Common myeloid progenitor, CD34-positive (primary cell): Measurements from ENCODE around the gene PTPN14.

Source experiments
- CTCF ChIA-PET: fragments of 350-600 bp; sonication (Branson Sonifier 250); formaldehyde crosslinking; loops from one replicate; lab custom pipeline; 2021; ENCODE audit warnings: antibody characterized with exemption; lab: Charles Lee
- POLR2A ChIA-PET: fragments of 350-600 bp; sonication (Branson Sonifier 250); formaldehyde crosslinking; loops from one replicate; lab custom pipeline; 2021; ENCODE audit warnings: antibody characterized with exemption; lab: Charles Lee
- DNase-seq, 3 donors: peaks; one replicate each; pipeline versions ENCODE4 v3.0.0 to v3.0.0-alpha.2; 2013
- H3K27ac ChIP-seq, 2 experiments: 1 replicate in 1 of 2; 2 replicates in 1 of 2; pipeline ENCODE4 v1.7.0; 2013; ENCODE audit warnings: inconsistent platforms in 2 of 2, low read length in 2 of 2, mild to moderate bottlenecking in 2 of 2, low read depth in 1 of 2, moderate library complexity in 1 of 2; ENCODE audit not compliant: severe bottlenecking in 2 of 2, insufficient read depth in 1 of 2, poor library complexity in 1 of 2
- H3K27me3 ChIP-seq, 5 experiments: replicated peaks in 2 of 5; 1 replicate in 3 of 5; 2 replicates in 2 of 5; pipeline versions ENCODE4 v1.6.1 to v1.7.0; 2013; ENCODE audit warnings: low read length in 4 of 5, mild to moderate bottlenecking in 2 of 5, moderate library complexity in 2 of 5, inconsistent platforms in 1 of 5; ENCODE audit not compliant: insufficient read depth in 5 of 5, control insufficient read depth in 4 of 5
- H3K36me3 ChIP-seq, 4 experiments: 1 replicate in 2 of 4; 2 replicates in 2 of 4; pipeline versions ENCODE4 v1.6.1 to v1.7.0; 2013; ENCODE audit warnings: low read length in 3 of 4, control low read depth in 1 of 4, mild to moderate bottlenecking in 1 of 4; ENCODE audit not compliant: control insufficient read depth in 4 of 4, insufficient read depth in 4 of 4
- H3K4me1 ChIP-seq, 4 experiments: 1 replicate in 3 of 4; 2 replicates in 1 of 4; pipeline versions ENCODE4 v1.6.1 to v1.7.1; 2013; ENCODE audit warnings: low read length in 3 of 4, mild to moderate bottlenecking in 3 of 4, control low read depth in 1 of 4, inconsistent platforms in 1 of 4, moderate library complexity in 1 of 4; ENCODE audit not compliant: control insufficient read depth in 4 of 4, insufficient read depth in 4 of 4; ENCODE audit errors: control extremely low read depth in 1 of 4
- H3K4me3 ChIP-seq, 7 experiments: 1 replicate in 4 of 7; 2 replicates in 3 of 7; pipeline versions ENCODE4 v1.5.1 to v1.7.0; 2013; ENCODE audit warnings: mild to moderate bottlenecking in 7 of 7, low read length in 6 of 7, moderate library complexity in 6 of 7, inconsistent platforms in 2 of 7, low read depth in 2 of 7, control low read depth in 1 of 7; ENCODE audit not compliant: insufficient read depth in 4 of 7, control insufficient read depth in 1 of 7; ENCODE audit errors: extremely low read depth in 1 of 7
- H3K9me3 ChIP-seq, 5 experiments: 1 replicate in 4 of 5; 2 replicates in 1 of 5; pipeline versions ENCODE4 v1.6.1 to v1.7.1; 2013; ENCODE audit warnings: low read length in 4 of 5, mild to moderate bottlenecking in 2 of 5, inconsistent platforms in 1 of 5, low read depth in 1 of 5, moderate library complexity in 1 of 5; ENCODE audit not compliant: control insufficient read depth in 4 of 5, insufficient read depth in 2 of 5; ENCODE audit errors: control extremely low read depth in 1 of 5
- WGBS: methylation state at CpG from one replicate; pipeline ENCODE4 v1.1.5; 2013; ENCODE audit not compliant: insufficient coverage; 5-methylcytosine and 5-hydroxymethylcytosine counted together

PTPN14 gene

GRCh38 chr1:214476986-214477870, 74.2 kb downstream of the PTPN14 start:
- ChIA-PET CTCF (interaction anchor here (2.2 kb wide), 1 partner anchor 145 kb away, joined by 4 read pairs; no protein-coding TSS in a partner anchor), POLR2A (no interaction called here)
- Histone ChIP-seq H3K27me3 (peaks cover 0 to 20% (median 0%) of the 10 kb centered on the region in 5 experiments), H3K4me3 (no peak overlapping the region), H3K36me3 (no peaks in the 10 kb centered on the region), H3K9me3 (no peaks in the 10 kb centered on the region), H3K4me1 (no peaks in the 10 kb centered on the region), H3K27ac (no peak overlapping the region)
- no peak for DNase-seq
- WGBS = 97% methylated on average over 4 of the region's 7 CpGs

- 94% methylated on average over 7 of the region's 10 CpGs for WGBS
- Histone ChIP-seq H3K36me3 (no peaks in the 10 kb centered on the region), H3K27me3 (peaks cover 0 to 27% (median 0%) of the 10 kb centered on the region in 5 experiments), H3K9me3 (no peaks in the 10 kb centered on the region), H3K4me3 (no peak overlapping the region), H3K27ac (no peak overlapping the region), H3K4me1 (no peaks in the 10 kb centered on the region)
- CTCF ChIA-PET = no interaction called here
- no peak for DNase-seq
- POLR2A ChIA-PET = no interaction called here
Measured at GRCh38 chr1:214476229-214476985, 75.0 kb downstream of the PTPN14 start.

- no peak for DNase-seq
- ChIA-PET POLR2A (no interaction called here), CTCF (no interaction called here)
- WGBS = no CpG with 5 or more reads among the region's 3 CpGs
- H3K4me3 ChIP-seq = no peak overlapping the region
- H3K9me3 ChIP-seq = no peaks in the 10 kb centered on the region
- H3K27ac ChIP-seq = no peak overlapping the region
- H3K4me1 ChIP-seq = no peaks in the 10 kb centered on the region
- H3K27me3 ChIP-seq = peaks cover 0 to 28% (median 0%) of the 10 kb centered on the region in 5 experiments
- no peaks in the 10 kb centered on the region for H3K36me3 ChIP-seq
Measured at GRCh38 chr1:214475746-214476145, 75.7 kb downstream of the PTPN14 start.

DNA sequence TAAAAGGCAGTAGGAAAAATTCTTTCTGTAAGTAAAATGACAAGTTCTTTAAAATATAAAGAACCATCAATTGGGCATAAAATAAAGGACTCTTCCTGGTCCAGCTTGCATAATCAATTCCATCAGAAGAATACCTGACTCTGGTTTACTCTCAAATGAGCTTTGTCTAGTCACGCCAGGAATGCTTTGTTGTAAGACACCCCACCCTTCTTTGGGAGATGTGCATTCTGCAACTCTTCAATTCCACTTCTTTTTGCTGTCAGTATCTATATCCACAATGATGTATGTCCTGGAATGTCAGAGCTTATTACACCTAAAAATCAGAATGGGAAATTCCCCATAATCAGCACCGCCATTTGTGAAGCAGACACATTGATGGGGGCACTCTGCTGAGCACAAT, 76.1 kb downstream of the PTPN14 start:
- CTCF ChIA-PET = no interaction called here

DNA sequence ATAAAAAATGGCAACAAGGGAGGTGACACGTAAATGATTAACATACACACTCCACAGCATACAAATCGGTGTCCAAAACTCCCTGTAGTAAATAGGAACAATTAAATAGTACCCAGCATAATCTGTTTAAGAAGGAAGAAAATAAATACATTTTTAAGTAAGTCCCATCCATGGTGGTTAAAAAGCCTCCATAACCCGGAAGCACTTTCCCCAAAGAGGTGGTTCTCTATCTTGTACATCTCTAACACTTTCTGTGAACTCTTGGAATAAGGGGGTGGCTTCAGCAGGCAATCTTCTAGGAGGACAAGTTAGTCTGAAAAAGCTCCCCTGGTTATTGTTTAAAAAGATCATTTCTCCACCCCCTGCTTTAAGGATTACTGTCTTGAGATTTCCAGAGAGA, 76.9 kb downstream of the PTPN14 start:
- Histone ChIP-seq H3K27me3 (peaks cover 0 to 28% (median 0%) of the 10 kb centered on the region in 5 experiments), H3K36me3 (no peaks in the 10 kb centered on the region), H3K4me1 (no peaks in the 10 kb centered on the region), H3K9me3 (no peaks in the 10 kb centered on the region), H3K27ac (no peak overlapping the region), H3K4me3 (no peak overlapping the region)
- no peak for DNase-seq
- no CpG with 5 or more reads among the region's 3 CpGs for WGBS
- ChIA-PET POLR2A (no interaction called here), CTCF (no interaction called here)

More for the DNA sequence above, 76.1 kb downstream of the PTPN14 start:
- no peak for DNase-seq
- Histone ChIP-seq H3K27ac (no peak overlapping the region), H3K4me3 (no peak overlapping the region), H3K36me3 (no peaks in the 10 kb centered on the region), H3K9me3 (no peaks in the 10 kb centered on the region), H3K4me1 (no peaks in the 10 kb centered on the region), H3K27me3 (peaks cover 0 to 28% (median 0%) of the 10 kb centered on the region in 5 experiments)
- 100% methylated on average over 2 of the region's 2 CpGs for WGBS
- POLR2A ChIA-PET = no interaction called here

DNA sequence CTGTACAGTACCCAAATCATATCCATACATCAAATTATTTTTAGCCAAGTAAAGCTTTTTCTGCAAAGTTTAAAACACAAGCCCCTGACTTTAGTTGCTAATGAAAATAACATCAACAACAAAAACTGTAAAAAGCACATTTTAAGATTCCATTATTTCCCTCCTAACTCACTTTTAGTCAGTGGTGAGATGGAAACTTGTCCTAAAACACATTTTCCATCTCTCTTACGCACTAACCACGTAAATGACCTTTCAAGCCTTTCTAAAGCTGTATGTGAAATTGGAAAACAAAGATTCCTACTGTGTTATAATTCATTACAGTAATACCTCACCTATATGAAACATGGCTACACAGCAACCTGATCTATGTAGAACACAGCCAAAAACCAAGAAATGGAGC, 77.5 kb downstream of the PTPN14 start:
- H3K36me3 ChIP-seq = no peaks in the 10 kb centered on the region
- H3K9me3 ChIP-seq = no peaks in the 10 kb centered on the region
- WGBS = no CpG with 5 or more reads among the region's 2 CpGs
- peaks cover 0 to 28% (median 0%) of the 10 kb centered on the region in 5 experiments for H3K27me3 ChIP-seq
- no peak overlapping the region for H3K4me3 ChIP-seq
- H3K4me1 ChIP-seq = no peaks in the 10 kb centered on the region
- POLR2A ChIA-PET = no interaction called here
- no peak overlapping the region for H3K27ac ChIP-seq
- CTCF ChIA-PET = interaction anchor here (1.6 kb wide), 1 partner anchor 111 kb away, joined by 4 read pairs; no protein-coding TSS in a partner anchor
- DNase-seq = no peak

DNA sequence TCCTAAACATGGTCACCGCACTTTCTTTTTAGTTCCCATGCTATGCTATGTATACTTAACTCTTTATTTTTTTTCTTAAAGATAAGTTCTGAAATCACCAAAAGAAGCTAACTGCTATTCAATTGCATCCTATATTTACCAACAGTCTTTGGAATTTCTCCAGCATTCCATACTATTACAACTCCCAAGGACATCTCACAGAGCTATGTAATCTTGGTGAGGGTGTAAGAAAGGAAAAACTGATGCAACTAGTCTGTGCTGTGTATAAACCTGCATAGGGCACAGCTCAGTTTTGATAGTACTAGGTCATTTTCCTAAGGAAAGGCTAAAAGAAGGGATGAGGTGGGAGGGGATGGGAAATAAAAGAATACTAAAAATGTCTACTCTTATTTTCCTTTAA, 78.0 kb downstream of the PTPN14 start:
- DNase-seq = no peak
- CTCF ChIA-PET = interaction anchor here (1.6 kb wide), 1 partner anchor 111 kb away, joined by 4 read pairs; no protein-coding TSS in a partner anchor
- no CpG with 5 or more reads among the region's 1 CpG for WGBS
- H3K9me3 ChIP-seq = no peaks in the 10 kb centered on the region
- no peaks in the 10 kb centered on the region for H3K36me3 ChIP-seq
- H3K4me3 ChIP-seq = no peak overlapping the region
- peaks cover 0 to 28% (median 0%) of the 10 kb centered on the region in 5 experiments for H3K27me3 ChIP-seq
- no peak overlapping the region for H3K27ac ChIP-seq
- POLR2A ChIA-PET = no interaction called here
- H3K4me1 ChIP-seq = no peaks in the 10 kb centered on the region
